ENCODE results near the gene PRMT3.
"Not testable (repeated sequence)": the region's sequence is repeated elsewhere in the genome, so short reads cannot be mapped to it uniquely, and the experiment has no call there.

Gene PRMT3

GRCh38 chr11:20457934-20458680 is 70.6 kb downstream of the PRMT3 start:
- no peak for DNase-seq (ENCODE audit: low read depth)

- DNase-seq (ENCODE audit: low read depth): no peak
Measured at GRCh38 chr11:20458905-20459632, 71.6 kb downstream of the PRMT3 start.

GRCh38 chr11:20459865-20460264 is 72.3 kb downstream of the PRMT3 start:
- no peak for DNase-seq (ENCODE audit: low read depth)

GRCh38 chr11:20464518-20464917 is 77.0 kb downstream of the PRMT3 start:
- DNase-seq (ENCODE audit: low read depth): no peak

GRCh38 chr11:20467487-20468185 is 80.1 kb downstream of the PRMT3 start:
- DNase-seq (ENCODE audit: low read depth): no peak

- DNase-seq (ENCODE audit: low read depth): no peak
Measured at GRCh38 chr11:20470348-20470747, 82.8 kb downstream of the PRMT3 start.

- DNase-seq (ENCODE audit: low read depth): not testable (repeated sequence)
Measured at GRCh38 chr11:20471929-20472328, 84.4 kb downstream of the PRMT3 start.

- DNase-seq (ENCODE audit: low read depth): no peak
Measured at GRCh38 chr11:20474176-20474881, 86.8 kb downstream of the PRMT3 start.

- no peak for DNase-seq (ENCODE audit: low read depth)
Measured at GRCh38 chr11:20474882-20475517, 87.5 kb downstream of the PRMT3 start.

GRCh38 chr11:20477418-20478090 is 90.0 kb downstream of the PRMT3 start:
- no peak for DNase-seq (ENCODE audit: low read depth)

- DNase-seq (ENCODE audit: low read depth): no peak
Measured at GRCh38 chr11:20479513-20479912, 92.0 kb downstream of the PRMT3 start.

- no peak for DNase-seq (ENCODE audit: low read depth)
Measured at GRCh38 chr11:20483931-20484330, 96.4 kb downstream of the PRMT3 start.

- not testable (repeated sequence) for DNase-seq (ENCODE audit: low read depth)
Measured at GRCh38 chr11:20484416-20484815, 96.9 kb downstream of the PRMT3 start.

- no peak for DNase-seq (ENCODE audit: low read depth)
Measured at GRCh38 chr11:20488352-20488751, 100.8 kb downstream of the PRMT3 start.

- DNase-seq (ENCODE audit: low read depth): no peak
Measured at GRCh38 chr11:20489948-20490347, 102.4 kb downstream of the PRMT3 start.

- no peak for DNase-seq (ENCODE audit: low read depth)
Measured at GRCh38 chr11:20493340-20493739, 105.8 kb downstream of the PRMT3 start.

- DNase-seq (ENCODE audit: low read depth): no peak
Measured at GRCh38 chr11:20497124-20497792, 109.7 kb downstream of the PRMT3 start.

GRCh38 chr11:20501252-20501651 is 113.7 kb downstream of the PRMT3 start:
- DNase-seq (ENCODE audit: low read depth): no peak

GRCh38 chr11:20501971-20502370 is 114.5 kb downstream of the PRMT3 start:
- no peak for DNase-seq (ENCODE audit: low read depth)

GRCh38 chr11:20511982-20512381 is 124.5 kb downstream of the PRMT3 start:
- DNase-seq (ENCODE audit: low read depth): no peak

- DNase-seq (ENCODE audit: low read depth): no peak
Measured at GRCh38 chr11:20512869-20513268, 125.4 kb downstream of the PRMT3 start.

Data from stimulated activated CD8-positive, alpha-beta memory T cell treated with anti-CD3 and anti-CD28 coated beads, Interleukin-7, amount 100 ng/mL, for 24 hours (primary cell).